ENCODE measurements around the gene RTN4RL2.

Gene RTN4RL2

DNA sequence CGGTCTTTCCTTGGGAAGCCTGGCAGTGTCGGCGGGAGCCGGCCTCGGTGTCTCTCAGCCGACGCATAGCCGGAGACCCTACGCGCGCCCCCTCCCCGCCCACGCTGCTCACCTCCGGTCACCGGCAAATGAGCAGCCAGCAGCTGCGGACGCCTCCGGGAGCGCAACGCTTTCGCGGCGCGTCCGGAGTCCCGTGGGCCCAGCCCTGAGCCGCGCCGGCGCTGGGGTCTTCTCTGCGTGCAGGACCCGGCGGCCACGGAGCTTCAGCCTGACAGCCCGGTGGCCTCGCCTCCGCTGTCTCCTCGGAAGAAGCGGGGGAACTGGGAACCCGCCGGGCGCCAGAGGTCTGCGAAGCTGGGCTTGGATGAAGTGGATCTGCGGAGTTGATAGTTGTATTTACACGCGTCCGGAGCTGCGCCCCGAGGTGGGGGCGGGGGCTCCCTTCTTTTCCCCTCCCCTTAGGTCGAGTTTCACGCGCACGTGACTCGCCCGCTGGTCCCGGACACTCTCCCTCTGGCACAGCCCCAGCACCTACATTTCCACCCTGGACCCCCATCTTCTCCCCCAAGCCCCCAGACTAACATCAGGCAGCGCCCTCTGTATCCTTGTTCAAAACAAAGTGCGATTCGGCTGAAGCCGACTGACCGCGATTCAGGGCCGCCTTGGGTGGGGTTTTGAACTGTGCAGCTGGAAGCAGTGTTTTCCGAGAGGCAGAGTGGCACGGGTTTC lies 55.2 kb downstream of the RTN4RL2 start, which contains the start of gene SLC43A1:
Gene SLC43A1, minus strand, starts transcription at position 371 of the 729 bp plus-strand sequence. CDS start 1,591 bp downstream, outside the sequence.
- peak; percentile 87 for FAIRE-seq
- peak; percentile 35 for DNase-seq (ENCODE audit: insufficient read length, low spot score)

DNA sequence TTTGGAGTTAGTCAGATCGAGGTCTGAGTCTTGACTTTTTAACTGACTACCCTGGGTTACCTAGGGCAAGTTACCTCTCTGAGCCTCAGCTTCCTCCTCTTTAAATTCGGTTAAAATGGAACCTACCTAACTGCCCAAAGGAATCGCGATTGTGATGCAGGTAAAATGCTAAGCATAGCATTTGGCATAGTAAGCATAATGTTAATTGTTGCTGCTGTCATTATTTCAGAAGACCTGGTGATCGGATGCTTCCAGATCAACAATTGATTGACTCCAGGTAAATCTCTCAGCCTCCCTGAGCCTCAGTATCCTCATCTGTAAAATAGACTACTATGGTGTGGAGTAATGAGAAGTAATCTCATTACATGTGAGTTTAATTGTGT lies 55.7 kb downstream of the RTN4RL2 start:
- no peak for FAIRE-seq

DNA sequence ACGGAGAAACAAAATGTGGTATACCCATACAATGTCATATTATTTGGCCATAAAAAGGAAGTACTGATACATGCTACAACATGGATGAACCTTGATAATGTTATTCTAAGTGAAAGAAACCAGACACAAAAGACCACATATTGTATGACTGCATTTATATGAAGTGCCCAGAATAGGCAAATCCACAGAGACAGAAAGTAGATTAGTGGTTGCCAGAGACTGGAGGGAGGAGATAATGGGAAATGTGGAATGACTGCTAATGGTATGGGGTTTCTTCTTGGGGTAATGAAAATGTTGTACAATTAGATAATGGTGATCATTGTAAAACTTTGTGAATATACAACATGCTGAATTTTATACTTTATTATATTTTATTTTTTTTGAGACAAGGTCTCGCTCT lies 60.8 kb downstream of the RTN4RL2 start:
- FAIRE-seq = no peak
- DNase-seq (ENCODE audit: insufficient read length, low spot score) = no peak

More for the DNA sequence above, 55.7 kb downstream of the RTN4RL2 start:
- DNase-seq (ENCODE audit: insufficient read length, low spot score) = no peak

DNA sequence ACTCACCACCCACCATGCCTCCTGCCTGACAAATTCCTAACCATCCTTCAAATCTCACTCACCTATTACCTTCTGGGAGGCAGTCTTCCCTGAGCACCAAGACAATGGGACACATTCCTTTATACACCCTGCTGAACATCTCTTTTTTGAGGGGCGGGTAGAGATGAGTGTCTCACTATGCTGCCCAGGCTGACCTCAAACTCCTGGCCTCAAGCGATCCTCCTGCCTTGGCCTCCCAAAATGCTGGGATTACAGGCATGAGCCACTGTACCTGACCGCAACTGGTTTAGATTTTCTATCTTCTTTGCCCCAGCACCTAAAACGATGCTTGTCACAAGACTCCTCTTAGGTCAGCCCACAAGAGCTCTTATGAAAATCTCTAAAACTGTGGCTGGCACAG lies 63.1 kb downstream of the RTN4RL2 start:
- DNase-seq (ENCODE audit: insufficient read length, low spot score) (no peak), FAIRE-seq (no peak)

Data from GM19239 (cell line).